Brain pericyte (primary cell): ENCODE data around the gene ABCG2.

ENCODE experiments used
- DNase-seq: peaks from one replicate; pipeline ENCODE4 v3.0.0-alpha.2; 2012; ENCODE audit warnings: low read depth, low spot score

Gene ABCG2

DNA sequence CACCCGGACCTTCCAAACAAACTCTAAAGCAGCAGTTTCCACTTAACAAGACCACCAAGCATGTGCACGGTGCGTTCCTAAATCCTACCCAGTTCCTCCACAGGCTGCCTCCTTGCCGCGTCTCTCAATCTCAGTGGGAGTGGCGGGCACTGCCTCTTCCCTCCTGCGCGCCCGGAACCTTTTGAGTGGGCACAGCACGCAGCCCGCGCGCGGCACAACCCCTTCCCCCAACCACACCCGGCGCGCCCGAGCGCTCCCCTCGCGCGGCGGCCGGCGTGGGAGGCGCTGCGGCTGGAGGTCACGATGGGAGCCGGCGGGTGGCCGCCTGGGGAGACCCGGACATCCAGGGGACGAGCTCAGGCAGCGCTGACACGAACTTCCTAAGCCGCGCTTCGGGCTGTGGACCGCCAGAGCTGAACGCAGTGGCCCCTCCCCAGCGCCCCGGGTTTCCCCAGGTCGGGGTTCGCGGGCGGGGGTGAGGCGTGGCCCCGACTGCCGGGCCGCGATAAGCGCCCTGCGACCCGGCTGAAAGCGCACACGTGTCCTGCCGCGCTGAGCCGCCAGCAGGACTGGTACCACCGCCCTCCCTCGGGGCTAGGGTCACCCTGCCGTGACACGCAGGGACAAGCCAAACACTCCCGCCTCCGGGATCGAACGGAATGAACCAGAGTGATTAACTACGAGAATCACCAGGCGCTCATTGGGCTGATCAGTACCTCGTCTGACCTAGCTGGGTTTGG, at the start of gene ABCG2:
ABCG2 (minus strand) TSS at position 151 of the 740 bp plus-strand sequence. CDS start 18,644 bp downstream, outside the sequence.
- no peak for DNase-seq

GRCh38 chr4:88208156-88208555, 49.7 kb upstream of the ABCG2 start:
- DNase-seq: no peak

GRCh38 chr4:88207171-88207570, 48.7 kb upstream of the ABCG2 start:
- no peak for DNase-seq

DNA sequence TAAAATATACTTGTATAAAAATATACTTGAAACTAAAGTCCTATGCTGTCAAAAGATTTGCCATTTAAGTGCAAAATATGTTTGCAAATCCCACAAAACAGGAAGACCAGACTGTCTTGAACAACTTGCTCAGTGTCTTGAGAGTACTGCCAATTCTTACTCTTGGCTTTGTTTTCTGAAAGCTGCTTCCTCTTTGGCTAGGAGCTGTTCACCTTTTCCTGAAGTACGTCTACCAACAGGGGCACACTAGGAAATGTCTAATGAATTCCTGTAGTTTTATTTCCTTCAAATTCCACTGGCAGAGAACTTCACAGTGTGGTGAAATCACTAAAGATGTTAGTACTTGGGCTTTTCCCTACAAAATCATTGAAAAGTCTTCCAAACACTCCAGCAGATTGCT, 46.4 kb upstream of the ABCG2 start:
- DNase-seq: no peak

GRCh38 chr4:88202443-88202842, 44.0 kb upstream of the ABCG2 start:
- DNase-seq: no peak

- DNase-seq: no peak
These were observed 41.7 kb upstream of the ABCG2 start for GRCh38 chr4:88200186-88200585.

- DNase-seq: no peak
These were observed 38.2 kb upstream of the ABCG2 start for GRCh38 chr4:88196523-88197185.

GRCh38 chr4:88196013-88196365, 37.5 kb upstream of the ABCG2 start:
- no peak for DNase-seq

- DNase-seq: no peak
These were observed 37.0 kb upstream of the ABCG2 start for GRCh38 chr4:88195328-88196012.

DNA sequence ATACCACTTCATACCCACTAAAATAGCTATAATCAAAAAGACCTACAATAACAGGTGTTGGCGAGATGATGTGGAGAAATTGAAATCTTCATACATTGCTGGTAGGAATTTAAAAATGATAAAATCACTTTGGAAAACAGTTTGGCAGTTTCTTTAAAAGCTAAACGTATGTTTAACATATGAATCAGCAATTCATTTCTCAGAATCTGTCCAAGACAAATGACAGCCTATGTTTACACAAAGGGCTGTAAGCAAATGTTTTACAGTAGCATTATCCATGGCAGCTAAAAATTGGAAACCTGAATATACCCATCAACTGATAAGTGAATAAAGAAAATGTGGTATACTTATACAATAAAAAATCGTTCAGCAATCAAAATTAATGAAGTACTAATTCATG, 33.0 kb upstream of the ABCG2 start:
- no peak for DNase-seq

- no peak for DNase-seq
These were observed 31.6 kb upstream of the ABCG2 start for GRCh38 chr4:88189881-88190585.

- DNase-seq: no peak
These were observed 30.9 kb upstream of the ABCG2 start for GRCh38 chr4:88189418-88189738.

DNA sequence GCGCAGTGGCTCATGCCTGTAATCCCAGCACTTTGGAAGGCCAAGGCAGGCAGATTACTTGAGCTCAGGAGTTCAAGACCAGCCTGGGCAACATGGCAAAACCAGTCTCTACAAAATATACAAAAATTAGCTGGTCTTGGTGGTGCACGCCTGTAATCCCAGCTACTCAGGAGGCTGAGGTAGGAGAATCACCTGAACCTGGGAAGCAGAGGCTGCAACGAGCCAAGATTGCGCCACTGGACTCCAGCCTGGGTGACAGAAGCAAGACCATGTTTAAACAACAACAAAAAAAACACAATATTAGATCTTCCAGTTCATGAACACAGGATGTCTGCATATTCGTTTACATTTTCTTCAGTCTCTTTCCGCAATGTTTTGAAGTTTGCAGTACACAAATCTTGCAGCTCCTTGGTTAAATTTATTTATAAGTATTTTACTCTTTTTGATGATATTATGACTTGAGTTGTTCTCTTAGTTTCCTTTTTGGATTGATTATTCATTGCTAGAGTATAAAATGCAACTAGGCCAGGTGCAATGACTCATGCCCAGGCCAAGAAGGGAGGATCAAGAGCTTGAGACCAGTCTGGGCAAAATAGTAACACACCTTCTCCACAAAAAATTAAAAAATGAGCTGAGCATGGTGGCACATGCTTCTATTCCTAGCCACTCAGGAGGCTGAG, 30.4 kb upstream of the ABCG2 start:
- no peak for DNase-seq

- DNase-seq: no peak
These were observed 29.3 kb upstream of the ABCG2 start for GRCh38 chr4:88187766-88188165.

DNA sequence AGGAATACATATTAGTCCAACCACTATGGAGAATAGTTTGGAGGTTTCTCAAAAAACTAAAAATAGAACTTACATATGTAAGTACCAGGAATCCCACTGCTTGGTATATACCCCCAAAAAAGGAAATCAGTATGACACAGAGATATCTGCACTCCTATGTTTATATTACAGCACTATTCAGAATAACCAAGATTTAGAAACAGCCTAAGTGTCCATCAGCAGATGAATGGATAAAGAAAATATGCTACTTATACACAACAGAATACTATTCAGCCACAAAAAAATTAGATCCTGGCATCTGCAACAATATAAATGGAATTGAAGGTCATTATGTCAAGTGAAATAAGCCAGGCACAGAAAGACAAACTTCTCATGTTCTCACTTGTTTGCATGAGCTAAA, 27.5 kb upstream of the ABCG2 start:
- DNase-seq: no peak

DNA sequence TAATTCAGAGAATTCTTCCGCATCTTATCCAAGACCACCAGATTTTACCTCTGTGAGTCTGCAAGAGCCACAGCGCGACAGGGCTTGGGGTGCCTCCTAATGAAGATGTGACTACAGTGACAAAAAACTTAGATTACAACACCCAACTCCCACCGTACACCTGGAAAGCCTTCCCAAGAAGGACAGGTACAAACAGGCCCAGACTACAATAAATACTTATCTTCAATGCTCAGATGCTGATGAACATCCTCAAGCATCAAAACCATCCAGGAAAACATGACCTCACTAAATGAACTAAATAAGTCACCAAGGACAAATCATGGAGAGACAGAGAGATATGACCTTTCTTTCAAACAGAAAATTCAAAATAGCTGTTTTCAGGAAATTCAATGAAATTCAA, 20.8 kb upstream of the ABCG2 start:
- DNase-seq: no peak

DNA sequence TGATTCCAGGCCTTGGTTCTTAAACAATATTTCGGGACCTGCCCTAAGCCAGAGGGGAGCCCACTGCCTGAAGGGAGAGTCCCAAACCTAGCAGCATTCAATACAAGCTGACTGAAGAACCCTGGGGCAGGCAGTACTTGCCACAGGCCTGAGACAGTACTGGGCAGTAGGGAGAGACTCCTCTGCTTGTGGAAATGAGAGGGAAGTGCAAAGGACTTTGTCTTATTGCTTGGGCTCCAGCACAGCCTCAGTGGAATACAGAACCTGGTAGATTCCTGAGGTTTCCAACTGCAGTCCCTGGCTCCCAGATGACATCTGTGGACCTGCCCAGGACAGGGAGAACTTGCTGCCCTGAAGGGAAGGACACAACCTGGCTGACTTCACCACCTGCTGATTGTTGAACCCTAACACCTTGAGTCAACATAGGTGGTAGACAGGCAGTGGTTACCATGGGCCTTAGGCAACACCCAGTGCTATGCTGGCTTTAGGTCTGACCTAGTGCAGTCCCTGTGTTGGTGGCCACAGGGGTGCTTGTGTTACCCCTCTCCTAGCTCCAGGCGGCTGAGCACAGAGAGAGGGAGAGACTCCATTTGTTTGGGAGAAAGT, 20.3 kb upstream of the ABCG2 start:
- DNase-seq: no peak

- DNase-seq: no peak
These were observed 19.7 kb upstream of the ABCG2 start for GRCh38 chr4:88177983-88178625.

GRCh38 chr4:88172987-88173386, 14.5 kb upstream of the ABCG2 start:
- no peak for DNase-seq

GRCh38 chr4:88171206-88171605, 12.8 kb upstream of the ABCG2 start:
- no peak for DNase-seq

DNA sequence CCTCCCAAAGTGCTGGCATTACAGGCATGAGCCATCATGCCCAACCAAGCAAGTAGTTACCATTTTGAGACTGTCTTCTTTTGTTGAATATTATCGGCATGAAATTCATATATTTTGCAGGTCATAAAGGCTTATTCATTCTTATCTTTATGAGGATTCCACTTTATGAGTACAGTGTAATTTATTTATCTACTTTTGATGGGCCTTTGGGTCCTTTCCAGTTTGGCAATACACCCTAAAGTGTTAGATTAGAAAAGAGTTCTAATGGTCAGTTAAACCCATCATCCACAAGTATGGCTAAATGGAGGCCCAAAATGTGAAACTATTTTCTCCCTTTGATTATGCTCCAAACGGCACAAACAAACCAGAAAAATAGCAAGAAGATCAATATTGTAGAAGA, 10.9 kb upstream of the ABCG2 start:
- DNase-seq: no peak
